Kidney (tissue), 14 donors: ENCODE results near the gene KCNQ5. TPM values are rescaled to one million over a fixed set of nuclear protein-coding genes. Genes with fewer than 3 reads are reported as not detected.
A peak's percentile ranks its signal among the peaks of the same experiment; 100 is the strongest.

Experiments
- DNase-seq, 5 donors: peaks; one replicate each; pipeline ENCODE4 v3.0.0-alpha.2; 2013 to 2020
- FAIRE-seq: peaks from 2 replicates; lab custom pipeline; 2012; peaks lifted over from hg19 to GRCh38; lab: Jason Lieb, UNC
- H3K27ac ChIP-seq, 2 donors: one replicate each; pipeline ENCODE4 v1.7.0; 2013; ENCODE audit warnings: low read depth in 2 of 2, low read length in 2 of 2, inconsistent platforms in 1 of 2
- H3K27me3 ChIP-seq: one replicate; pipeline ENCODE4 v1.7.1; 2013; ENCODE audit warnings: low read length, inconsistent platforms; ENCODE audit not compliant: control insufficient read depth, insufficient read depth
- H3K36me3 ChIP-seq, 3 donors: one replicate each; pipeline versions ENCODE4 v1.7.0 to v1.7.1; 2013; ENCODE audit warnings: low read length in 3 of 3, control low read depth in 1 of 3, inconsistent platforms in 1 of 3; ENCODE audit not compliant: insufficient read depth in 3 of 3, control insufficient read depth in 2 of 3
- H3K4me1 ChIP-seq, 3 donors: one replicate each; pipeline versions ENCODE4 v1.7.0 to v1.7.1; 2013; ENCODE audit warnings: low read length in 3 of 3, inconsistent platforms in 1 of 3, low read depth in 1 of 3; ENCODE audit not compliant: control insufficient read depth in 2 of 3, insufficient read depth in 2 of 3
- H3K4me3 ChIP-seq, 3 donors: one replicate each; pipeline versions ENCODE4 v1.7.0 to v1.8.1; 2013; ENCODE audit warnings: low read length in 3 of 3, control low read depth in 1 of 3, inconsistent platforms in 1 of 3
- H3K9ac ChIP-seq, 3 donors: one replicate each; pipeline versions ENCODE4 v1.7.0 to v1.7.1; 2013; ENCODE audit warnings: low read length in 3 of 3, control low read depth in 1 of 3, inconsistent platforms in 1 of 3
- H3K9me3 ChIP-seq, 3 donors: one replicate each; pipeline versions ENCODE4 v1.7.0 to v1.7.1; 2013; ENCODE audit warnings: low read length in 3 of 3, control low read depth in 1 of 3, inconsistent platforms in 1 of 3; ENCODE audit not compliant: control insufficient read depth in 2 of 3, insufficient read depth in 1 of 3
- CTCF ChIP-seq: IDR thresholded peaks from 3 replicates; pipeline ENCODE4 v1.5.1; 2012; ENCODE audit warnings: mild to moderate bottlenecking, moderate library complexity, borderline replicate concordance; ENCODE audit not compliant: insufficient read depth; ENCODE audit errors: extremely low read depth
- intact Hi-C: fragments of 100-400 bp; cut with DNase I; formaldehyde crosslinking; loops from one replicate; pipeline ENCODE4 v1.11.1; 2022
- polyA plus RNA-seq: library from polyadenylated mRNA; stranded (reverse); fragments of 350-450 nt; fragmentation: Illumina TruSeq; extraction: RNeasy Lipid Tissue Mini Kit (QIAGEN cat#74804); gene quantifications from one replicate; pipeline ENCODE4 v1.2.3, GENCODE V29; 2014; ENCODE audit warnings: low read depth, low replicate concordance; ENCODE audit not compliant: insufficient read depth
- total RNA-seq: library from RNA; stranded (reverse); fragmentation: NEBNext Ultra II Directional; extraction: Animal tissue kit (Norgen Biotek cat#: 25700); gene quantifications from one replicate; pipeline ENCODE4 v1.2.1, GENCODE V29; 2021
- donor health status: control.
- donor health status: control.
- donor health status: control.
- donor health status: control.
- donor health status: control.
- donor health status: DM: yes; HTN: yes; CAD: no.
- donor health status: Normal renal cell carcinoma (clear cell type).

Gene KCNQ5
- total and polyA plus RNA-seq, 2 donors from 2014 or later = 0.50 TPM; not detected in 1

- no peak overlapping the region for H3K27ac ChIP-seq
- H3K9ac ChIP-seq = no peak overlapping the region
- FAIRE-seq (no peak), DNase-seq (peak in 1 of 5 donors; percentile 4)
- TF ChIP-seq CTCF = no peak
- intact Hi-C loops = no loop called here
- H3K4me1 ChIP-seq = no peaks in the 10 kb centered on the region
- H3K27me3 ChIP-seq = no peaks in the 10 kb centered on the region
- H3K4me3 ChIP-seq = no peak overlapping the region
- H3K9me3 ChIP-seq = no peaks in the 10 kb centered on the region
- no peaks in the 10 kb centered on the region for H3K36me3 ChIP-seq
Measured at GRCh38 chr6:73156793-73157767, 535.2 kb downstream of the KCNQ5 start.

GRCh38 chr6:73157870-73158269 lies 536.0 kb downstream of the KCNQ5 start:
- no peaks in the 10 kb centered on the region for H3K9me3 ChIP-seq
- no peak overlapping the region for H3K4me3 ChIP-seq
- DNase-seq = no peak
- H3K9ac ChIP-seq = no peak overlapping the region
- no peaks in the 10 kb centered on the region for H3K4me1 ChIP-seq
- no peak overlapping the region for H3K27ac ChIP-seq
- no peak for TF ChIP-seq CTCF
- no peaks in the 10 kb centered on the region for H3K27me3 ChIP-seq
- intact Hi-C loops = no loop called here
- H3K36me3 ChIP-seq = no peaks in the 10 kb centered on the region
- FAIRE-seq = no peak

GRCh38 chr6:73169111-73169510 lies 547.2 kb downstream of the KCNQ5 start:
- FAIRE-seq (no peak), DNase-seq (peak in 2 of 5 donors; percentile 4 to 27)
- Histone ChIP-seq H3K4me3 (no peak overlapping the region), H3K9ac (no peak overlapping the region), H3K4me1 (no peaks in the 10 kb centered on the region), H3K36me3 (no peaks in the 10 kb centered on the region), H3K9me3 (no peaks in the 10 kb centered on the region), H3K27me3 (no peaks in the 10 kb centered on the region), H3K27ac (no peak overlapping the region)
- intact Hi-C loops = no loop called here
- no peak for TF ChIP-seq CTCF
